GM10248 (cell line): ENCODE data around the gene SLC9A7.
"Not testable (repeated sequence)": the region's sequence is repeated elsewhere in the genome, so short reads cannot be mapped to it uniquely, and the experiment has no call there.

ENCODE experiments used
- CTCF ChIA-PET: fragments of 300-600 bp; sonication (Branson Sonifier 250); formaldehyde crosslinking; extraction: SDS; loops from one replicate; lab custom pipeline; 2021; ENCODE audit warnings: antibody characterized with exemption; lab: Yijun Ruan, JAX
- POLR2A ChIA-PET: fragments of 350-650 bp; sonication (Branson Sonifier 250); formaldehyde crosslinking; extraction: SDS; loops from one replicate; lab custom pipeline; 2020; ENCODE audit warnings: antibody characterized with exemption; lab: Yijun Ruan, JAX
- DNase-seq: peaks from one replicate; pipeline ENCODE4 v3.0.0; 2012; ENCODE audit errors: extremely low spot score
- TF ChIP-seq, protein P1 (sequence below): IDR thresholded peaks from 2 replicates; pipeline ENCODE4 v1.5.1; 2012; ENCODE audit warnings: mild to moderate bottlenecking, low read depth; ENCODE audit errors: extremely low read depth, missing control alignments, control extremely low read depth

SLC9A7 gene

DNA sequence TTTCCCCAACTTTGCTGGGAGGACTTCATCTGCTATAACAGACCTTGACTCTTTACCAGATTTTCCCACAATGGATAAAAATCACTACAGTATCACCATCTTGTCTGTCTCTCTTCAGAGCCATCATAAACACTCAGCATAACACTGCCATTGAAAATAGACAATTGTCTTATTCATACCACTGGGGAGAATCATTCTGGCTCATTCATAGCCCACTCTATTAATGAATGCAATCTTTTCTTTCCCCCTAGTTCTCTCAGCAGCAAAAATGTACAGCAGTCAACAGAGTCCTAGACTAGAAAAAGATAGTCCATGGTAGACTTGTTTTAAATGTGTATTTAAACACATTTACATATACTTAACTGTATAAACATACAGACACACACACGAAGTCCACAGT, 19.2 kb downstream of the SLC9A7 start:
- no peak for DNase-seq
- TF ChIP-seq, protein P1, sequence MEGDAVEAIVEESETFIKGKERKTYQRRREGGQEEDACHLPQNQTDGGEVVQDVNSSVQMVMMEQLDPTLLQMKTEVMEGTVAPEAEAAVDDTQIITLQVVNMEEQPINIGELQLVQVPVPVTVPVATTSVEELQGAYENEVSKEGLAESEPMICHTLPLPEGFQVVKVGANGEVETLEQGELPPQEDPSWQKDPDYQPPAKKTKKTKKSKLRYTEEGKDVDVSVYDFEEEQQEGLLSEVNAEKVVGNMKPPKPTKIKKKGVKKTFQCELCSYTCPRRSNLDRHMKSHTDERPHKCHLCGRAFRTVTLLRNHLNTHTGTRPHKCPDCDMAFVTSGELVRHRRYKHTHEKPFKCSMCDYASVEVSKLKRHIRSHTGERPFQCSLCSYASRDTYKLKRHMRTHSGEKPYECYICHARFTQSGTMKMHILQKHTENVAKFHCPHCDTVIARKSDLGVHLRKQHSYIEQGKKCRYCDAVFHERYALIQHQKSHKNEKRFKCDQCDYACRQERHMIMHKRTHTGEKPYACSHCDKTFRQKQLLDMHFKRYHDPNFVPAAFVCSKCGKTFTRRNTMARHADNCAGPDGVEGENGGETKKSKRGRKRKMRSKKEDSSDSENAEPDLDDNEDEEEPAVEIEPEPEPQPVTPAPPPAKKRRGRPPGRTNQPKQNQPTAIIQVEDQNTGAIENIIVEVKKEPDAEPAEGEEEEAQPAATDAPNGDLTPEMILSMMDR, result no peak
- CTCF ChIA-PET, result no interaction called here
- POLR2A ChIA-PET, result no interaction called here

DNA sequence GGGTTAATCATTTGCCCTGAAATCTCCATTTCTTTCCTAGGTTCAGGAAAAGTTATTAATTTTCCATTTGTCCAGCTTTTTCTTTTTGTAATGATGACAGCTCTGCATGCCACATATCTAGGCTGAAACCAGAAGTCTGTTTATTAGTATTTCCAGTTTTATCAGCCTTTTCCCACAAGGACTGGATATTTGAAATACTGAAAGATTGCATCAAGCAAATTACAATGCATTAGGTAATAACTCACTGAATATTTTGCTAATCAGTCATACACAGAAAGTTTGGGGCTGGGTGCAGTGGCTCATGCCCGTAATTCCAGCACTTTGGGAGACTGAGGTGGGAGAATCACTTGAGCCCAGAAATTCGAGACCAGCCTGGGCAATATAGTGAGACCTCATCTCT, 21.5 kb downstream of the SLC9A7 start:
- CTCF ChIA-PET, result no interaction called here
- POLR2A ChIA-PET, result no interaction called here
- TF ChIP-seq, protein P1, result no peak
- DNase-seq, result no peak

DNA sequence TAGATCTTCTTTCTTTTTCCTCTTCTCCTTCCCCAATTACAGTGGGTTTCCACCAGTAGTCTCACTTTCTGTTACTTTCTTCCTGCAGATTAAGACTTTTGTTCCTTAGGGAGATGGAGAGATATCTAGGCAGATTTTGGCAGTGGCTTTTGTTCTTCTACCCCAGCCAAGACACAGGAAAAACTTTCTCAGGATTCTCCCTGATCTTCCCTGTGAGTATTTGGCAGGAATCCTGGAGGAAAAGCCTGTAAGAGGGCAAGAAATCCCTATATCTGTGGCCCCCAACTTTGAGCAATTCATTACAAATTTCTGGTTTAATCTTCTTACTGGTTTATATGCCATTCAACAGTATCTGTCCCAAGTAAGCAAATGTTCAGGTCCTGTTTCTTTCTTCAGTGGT, 21.9 kb downstream of the SLC9A7 start:
- TF ChIP-seq, protein P1, result no peak
- no peak for DNase-seq
- POLR2A ChIA-PET, result no interaction called here
- CTCF ChIA-PET, result no interaction called here

DNA sequence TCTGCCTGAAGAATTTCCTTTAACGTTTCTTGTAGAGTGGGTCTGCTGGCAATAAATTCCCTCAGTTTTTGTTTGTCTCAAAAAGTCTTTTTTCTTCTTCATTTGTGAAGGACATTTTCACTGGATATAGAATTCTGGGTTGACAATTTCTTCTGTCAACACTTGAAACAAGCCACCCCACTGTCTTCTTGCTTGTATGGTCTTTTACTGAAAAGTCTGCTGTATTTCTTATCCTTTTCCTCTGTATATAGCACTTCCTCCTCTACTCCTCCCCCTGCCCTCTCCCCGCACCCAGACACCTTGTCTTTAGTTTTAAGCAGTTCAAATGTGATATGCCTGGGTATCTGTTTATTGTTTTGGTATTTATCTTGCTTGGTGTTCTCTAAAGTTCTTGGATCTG, 23.3 kb downstream of the SLC9A7 start:
- no peak for DNase-seq
- POLR2A ChIA-PET, result no interaction called here
- CTCF ChIA-PET, result no interaction called here
- TF ChIP-seq, protein P1, result no peak

DNA sequence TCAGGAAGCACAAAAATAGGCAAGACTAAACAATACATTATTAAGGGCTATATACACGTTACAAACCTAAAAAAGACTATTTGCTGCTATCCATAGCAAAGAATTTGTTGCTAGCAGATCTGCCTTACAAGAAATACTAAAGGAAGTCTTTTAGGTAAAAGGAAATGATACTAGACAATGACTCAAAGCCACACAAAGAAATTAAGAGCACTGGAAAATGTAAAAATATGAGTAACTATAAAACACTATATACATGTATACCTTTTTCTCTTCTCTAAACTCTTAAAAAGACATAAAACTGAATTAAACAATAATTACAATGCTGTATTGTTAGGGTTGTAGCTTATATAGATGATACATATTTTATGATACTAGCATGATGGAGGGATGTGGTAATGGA, 25.7 kb downstream of the SLC9A7 start:
- no peak for DNase-seq
- ChIA-PET POLR2A (no interaction called here), CTCF (no interaction called here)
- TF ChIP-seq, protein P1, result no peak

DNA sequence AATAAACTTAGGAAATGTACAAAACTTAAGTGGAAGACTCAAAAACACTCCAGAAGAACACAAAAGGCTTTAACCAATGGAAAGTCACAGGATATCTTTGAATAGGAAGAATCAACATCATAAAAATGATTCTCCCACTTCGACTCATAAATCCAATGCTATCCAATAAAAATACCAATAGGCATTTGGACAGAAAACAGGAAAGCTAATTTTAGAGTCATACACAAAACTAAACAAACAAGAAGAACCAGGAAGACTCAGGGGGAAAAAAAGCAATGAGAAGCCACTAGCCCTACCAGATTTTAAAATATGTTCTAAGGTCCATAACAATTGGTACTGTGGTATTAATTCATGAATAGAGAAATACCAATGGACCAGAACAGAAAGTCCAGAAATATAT, 28.2 kb downstream of the SLC9A7 start:
- POLR2A ChIA-PET, result no interaction called here
- CTCF ChIA-PET, result interaction anchor here (1.5 kb wide), 1 partner anchor 15 kb away, joined by 3 read pairs; no protein-coding TSS in a partner anchor
- TF ChIP-seq, protein P1, result no peak
- no peak for DNase-seq

DNA sequence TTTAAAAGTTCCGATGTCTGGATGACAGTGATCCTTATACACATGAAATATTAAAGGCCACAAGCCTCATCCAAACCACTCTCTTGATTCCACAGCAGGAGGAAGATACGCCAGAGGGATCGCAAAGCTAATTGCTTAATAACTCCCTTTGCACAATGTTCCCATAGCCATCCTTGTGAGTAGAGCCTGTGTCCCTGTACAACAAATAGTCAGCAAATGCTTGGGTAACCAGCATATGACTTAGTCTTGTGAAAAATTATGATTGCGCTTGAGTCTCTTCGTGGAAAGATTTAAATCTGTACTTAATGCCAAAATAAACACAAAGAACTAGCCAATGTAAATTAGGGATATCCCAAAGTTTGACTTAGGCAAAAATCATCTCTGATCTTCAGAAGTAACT, 31.5 kb downstream of the SLC9A7 start:
- TF ChIP-seq, protein P1, result no peak
- CTCF ChIA-PET, result no interaction called here
- POLR2A ChIA-PET, result no interaction called here
- DNase-seq, result no peak

DNA sequence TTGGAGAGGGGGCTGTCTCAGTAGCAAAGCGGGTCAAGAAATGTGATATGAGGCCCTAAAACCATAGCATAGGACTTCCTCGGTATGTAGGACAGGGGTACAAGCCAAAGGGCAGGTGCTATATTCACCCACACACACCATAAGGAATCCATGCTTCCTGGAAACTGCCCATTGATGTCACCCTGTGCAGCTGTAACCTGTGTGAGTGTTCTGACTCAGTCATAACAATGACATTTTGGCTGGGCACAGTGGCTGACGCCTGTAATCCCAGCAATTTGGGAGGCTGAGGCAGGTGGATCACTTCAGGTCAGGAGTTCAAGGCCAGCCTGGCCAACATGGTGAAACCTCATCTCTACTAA, 35.4 kb downstream of the SLC9A7 start:
- DNase-seq, CTCF ChIA-PET: not testable (repeated sequence)
- POLR2A ChIA-PET, result interaction anchor here (0.6 kb wide), 1 partner anchor 32 kb away, joined by 5 read pairs; no protein-coding TSS in a partner anchor
